ENCODE measurements around the gene PPM1B.
"Not testable (repeated sequence)": the region's sequence is repeated elsewhere in the genome, so short reads cannot be mapped to it uniquely, and the experiment has no call there.

DNA sequence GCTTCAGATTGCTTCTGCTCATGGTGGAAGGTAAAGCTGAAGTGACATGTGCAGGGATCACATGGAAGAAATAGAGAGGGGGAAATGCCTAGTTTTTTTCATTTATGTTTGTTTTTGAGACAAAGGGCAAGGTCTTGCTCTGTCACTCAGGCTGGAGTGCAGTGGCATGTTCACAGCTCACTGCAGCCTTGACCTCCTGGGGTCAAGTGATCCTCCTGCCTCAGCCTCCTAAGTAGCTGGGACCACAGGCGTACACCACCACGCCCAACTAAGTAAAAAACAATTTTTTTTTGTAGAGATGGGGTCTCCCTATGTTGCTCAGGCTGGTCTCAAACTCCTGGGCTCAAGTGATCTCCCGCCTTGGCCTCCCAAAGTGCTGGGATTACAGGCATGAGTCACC is 87.0 kb downstream of the PPM1B start:
- TF ChIP-seq, protein P1, sequence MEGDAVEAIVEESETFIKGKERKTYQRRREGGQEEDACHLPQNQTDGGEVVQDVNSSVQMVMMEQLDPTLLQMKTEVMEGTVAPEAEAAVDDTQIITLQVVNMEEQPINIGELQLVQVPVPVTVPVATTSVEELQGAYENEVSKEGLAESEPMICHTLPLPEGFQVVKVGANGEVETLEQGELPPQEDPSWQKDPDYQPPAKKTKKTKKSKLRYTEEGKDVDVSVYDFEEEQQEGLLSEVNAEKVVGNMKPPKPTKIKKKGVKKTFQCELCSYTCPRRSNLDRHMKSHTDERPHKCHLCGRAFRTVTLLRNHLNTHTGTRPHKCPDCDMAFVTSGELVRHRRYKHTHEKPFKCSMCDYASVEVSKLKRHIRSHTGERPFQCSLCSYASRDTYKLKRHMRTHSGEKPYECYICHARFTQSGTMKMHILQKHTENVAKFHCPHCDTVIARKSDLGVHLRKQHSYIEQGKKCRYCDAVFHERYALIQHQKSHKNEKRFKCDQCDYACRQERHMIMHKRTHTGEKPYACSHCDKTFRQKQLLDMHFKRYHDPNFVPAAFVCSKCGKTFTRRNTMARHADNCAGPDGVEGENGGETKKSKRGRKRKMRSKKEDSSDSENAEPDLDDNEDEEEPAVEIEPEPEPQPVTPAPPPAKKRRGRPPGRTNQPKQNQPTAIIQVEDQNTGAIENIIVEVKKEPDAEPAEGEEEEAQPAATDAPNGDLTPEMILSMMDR (IDR thresholded peaks at IDR 0.05) = not testable (repeated sequence)
- TF ChIP-seq POLR2A (IDR thresholded peaks at IDR 0.05) = not testable (repeated sequence)
